NCI-H748 (cell line): ENCODE measurements around the gene VPS4A.
"Not testable (repeated sequence)": the region's sequence is repeated elsewhere in the genome, so short reads cannot be mapped to it uniquely, and the experiment has no call there.

Source experiments
- DNase-seq: peaks from one replicate; lab custom pipeline; 2025; ENCODE audit not compliant: unreplicated experiment; lab: John Stamatoyannopoulos, UW

The VPS4A gene

DNA sequence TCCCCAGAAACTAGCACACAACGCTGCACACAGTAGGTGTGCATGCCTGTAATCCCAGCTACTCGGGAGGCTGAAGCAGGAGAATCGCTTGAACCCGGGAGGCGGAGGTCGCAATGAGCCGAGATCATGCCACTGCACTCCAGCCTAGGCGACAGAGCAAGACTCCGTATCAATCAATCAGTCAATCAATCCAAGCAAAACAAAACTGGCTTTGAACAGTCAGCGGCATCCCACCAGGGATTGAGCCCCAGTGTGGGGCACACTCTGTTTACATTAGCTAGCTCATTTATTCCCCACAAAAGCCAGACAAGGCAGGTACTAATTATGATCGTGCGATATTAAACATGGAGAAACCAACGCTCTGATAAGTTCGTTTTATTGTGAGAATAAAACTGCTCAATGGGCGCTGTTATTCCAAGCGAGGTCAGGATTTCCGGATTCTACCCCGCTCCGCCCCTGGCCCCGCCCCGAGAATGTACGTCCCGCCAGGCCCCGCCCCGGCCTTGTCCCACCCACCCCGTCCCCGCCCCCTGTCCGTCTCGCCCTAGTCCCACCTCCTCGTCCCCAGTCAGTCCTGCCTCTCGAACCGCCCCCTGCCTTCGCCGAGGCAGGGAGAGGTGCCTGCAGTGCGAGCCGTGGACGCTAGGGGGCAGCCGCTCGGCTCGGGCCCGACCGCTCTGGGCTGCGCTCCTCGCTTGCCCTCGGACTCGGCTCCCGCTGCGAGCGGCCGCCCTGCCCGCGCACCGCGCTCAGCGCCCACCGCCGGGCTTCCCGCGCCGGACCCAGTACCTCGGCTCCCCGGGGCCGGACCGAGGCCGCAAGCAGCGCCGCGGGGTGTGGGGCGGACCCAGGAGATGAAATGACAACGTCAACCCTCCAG lies at the start of gene VPS4A:
Gene VPS4A, plus strand, starts transcription at position 698 of the 880 bp plus-strand sequence. Its CDS starts 162 bp downstream, at position 860.
- DNase-seq: peak; percentile 87

DNA sequence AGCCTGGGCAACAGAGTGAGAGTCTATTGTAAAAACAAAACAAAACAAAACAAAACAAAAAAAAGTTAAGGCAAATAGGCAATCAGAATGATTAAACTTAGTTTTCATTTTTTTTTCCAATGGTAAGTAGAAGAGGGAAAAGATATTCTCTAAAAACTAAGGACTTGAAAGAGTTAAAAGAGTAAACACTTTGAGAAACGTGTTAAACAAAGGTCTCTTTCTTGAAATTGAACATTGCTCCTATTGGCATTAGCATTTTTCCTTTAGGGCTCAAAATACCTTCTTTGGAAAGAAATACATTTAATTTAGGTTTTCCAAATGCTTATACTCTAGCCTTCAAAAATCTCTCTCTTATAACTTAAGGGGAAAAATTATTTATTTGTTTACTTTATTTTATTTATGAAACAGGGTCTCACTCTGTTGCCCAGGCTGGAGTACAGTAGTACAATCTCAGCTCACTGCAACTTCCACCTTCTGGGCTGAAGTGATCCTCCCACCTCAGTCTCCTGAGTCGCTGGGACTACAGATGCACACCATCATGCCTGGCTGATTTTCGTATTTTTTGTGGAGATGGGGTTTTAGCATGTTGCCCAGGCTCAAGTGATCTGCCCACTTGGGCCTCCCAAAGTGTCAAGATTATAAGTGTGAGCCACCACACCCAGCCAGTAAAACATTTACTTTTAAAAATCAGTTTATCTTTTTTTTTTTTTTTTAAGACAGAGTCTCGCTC lies 44.7 kb upstream of the VPS4A start:
- no peak for DNase-seq

DNA sequence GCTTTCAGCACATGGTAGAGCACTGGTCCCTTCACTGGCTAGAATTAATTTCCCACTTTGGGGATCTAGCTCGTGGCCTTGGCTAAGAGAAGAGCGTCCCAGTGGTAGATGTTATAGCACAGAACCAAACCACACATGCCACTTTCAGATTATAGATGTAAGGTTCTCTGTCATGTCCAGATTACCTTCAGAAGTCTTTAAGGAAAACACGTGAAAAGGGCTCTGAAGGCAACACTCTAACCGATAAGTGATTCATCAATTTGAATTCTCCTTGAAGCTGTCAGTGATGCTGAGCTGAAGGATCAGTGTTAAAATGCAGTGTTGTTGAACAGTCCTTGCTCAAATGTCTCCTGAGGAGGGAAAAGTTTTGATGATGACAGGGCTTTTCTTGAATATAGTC lies 43.5 kb upstream of the VPS4A start:
- DNase-seq: no peak

DNA sequence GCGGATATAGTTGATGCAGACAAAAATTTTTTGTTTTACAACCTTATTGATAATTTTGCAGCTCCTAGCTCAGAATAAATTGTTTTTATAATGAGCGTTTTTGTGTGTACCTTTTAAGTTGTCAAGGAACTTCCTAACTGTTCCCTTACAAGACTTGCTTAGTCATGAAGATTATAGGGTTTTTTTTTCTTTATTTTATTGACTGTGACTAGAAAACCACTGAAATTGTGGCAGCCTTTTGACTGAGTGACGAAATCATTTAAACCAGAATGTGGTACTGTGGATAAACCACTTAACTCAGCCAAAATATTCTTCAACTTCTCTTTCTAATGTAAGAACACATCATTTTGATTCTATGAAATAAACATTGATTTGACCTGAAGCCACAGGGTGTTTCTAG lies 40.8 kb upstream of the VPS4A start:
- DNase-seq: no peak

GRCh38 chr16:69270831-69271230 lies 40.3 kb upstream of the VPS4A start:
- no peak for DNase-seq

DNA sequence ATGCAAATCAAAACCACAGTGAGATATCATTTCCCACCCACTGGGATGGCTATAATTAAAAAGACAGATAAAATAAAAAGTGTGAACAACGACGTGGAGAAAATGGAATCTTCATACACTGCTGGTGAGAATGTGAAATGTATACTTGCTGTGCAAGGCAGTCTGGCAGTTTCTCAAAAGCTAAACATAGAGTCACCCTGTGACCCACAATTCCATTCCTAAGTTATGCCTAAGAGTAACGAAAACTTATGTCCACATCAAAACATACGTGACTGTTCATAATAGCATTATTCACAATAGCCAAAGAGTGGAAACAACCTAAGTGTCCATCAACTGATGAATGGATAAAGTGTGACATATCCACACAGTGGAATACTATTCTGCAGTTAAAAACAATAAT lies 38.1 kb upstream of the VPS4A start:
- no peak for DNase-seq

GRCh38 chr16:69274699-69275235 lies 36.4 kb upstream of the VPS4A start:
- DNase-seq: no peak

DNA sequence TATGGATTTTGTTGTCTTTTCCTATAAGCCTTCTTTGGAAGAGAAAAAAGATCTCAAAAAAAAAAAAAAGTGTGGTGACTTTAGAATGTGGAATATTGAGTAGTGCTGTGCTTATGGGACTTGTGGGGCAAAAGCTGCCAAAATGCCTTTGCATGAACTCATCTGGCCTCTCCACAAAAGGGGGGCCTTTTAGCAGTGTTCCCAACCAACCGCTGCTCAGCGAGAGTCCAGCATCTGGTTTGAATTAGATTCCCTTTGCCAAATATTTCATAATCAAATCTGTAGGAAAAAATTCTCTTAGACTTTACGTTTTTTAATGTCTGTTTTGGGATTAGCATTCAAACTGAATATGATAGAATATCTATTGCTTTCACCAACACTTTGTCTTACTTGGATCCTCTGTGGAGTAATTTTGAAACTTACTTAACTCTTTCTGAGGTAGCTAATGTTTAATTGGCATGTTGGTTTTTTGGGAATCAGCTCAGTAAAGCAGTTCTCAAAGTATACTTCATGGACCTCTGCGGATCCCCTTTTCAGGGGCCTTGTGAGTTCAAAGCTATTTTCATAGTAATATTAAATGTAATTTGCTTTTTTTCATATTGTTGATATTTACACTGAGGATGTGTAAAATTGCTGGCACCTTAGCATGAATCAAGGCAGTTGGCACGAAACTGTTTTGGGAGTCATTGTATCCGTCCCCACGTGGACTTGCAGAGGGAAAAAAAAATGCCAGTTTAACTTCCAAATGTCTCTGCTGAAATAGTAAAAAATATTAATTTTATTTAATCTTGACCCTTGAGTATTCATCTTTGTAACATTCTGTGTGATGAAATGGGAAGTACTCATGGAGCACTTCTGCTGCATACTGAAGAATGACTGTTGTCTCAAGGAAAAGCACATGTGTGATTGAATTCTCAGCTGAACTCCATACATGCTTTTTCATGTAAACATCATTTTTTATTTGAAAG lies 34.7 kb upstream of the VPS4A start:
- no peak for DNase-seq

DNA sequence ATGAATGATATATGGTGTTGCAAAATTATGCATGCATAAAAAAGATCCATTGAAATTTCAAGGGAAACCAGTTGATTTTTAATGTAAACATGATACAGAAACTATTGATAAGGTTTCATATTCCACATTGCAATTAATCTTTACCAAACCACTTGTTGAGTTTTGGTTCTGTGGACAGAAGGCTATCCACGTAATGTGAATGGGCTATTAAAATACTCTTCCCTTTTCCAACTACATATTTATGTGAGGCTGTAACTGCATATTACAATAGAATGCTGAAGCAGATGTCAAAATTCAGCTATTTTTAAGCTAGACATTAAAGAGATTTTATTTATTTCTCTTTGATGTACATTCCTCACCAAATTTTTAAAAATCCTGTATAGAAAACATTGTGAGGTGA lies 33.7 kb upstream of the VPS4A start:
- no peak for DNase-seq

DNA sequence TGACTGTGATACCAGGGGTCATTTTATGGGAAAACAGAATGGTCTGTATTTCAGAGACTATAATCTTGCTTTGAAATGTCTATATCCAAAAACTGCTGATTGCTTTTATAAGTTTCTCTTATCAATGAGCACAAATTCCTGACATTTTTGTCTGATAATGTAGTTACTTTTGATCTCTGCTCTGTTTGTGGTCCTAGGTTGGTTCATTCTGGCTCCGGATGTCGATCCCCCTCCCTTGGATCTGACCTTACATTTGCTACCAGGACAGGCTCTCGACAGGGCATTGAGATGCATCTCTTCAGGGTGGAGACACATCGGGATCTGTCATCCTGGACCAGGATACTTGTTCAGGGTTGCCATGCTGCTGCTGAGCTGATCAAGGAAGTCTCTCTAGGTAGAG lies 27.3 kb upstream of the VPS4A start:
- no peak for DNase-seq

- DNase-seq: no peak
Observed at GRCh38 chr16:69285240-69285639, 25.9 kb upstream of the VPS4A start.

- DNase-seq: peak; percentile 34
Observed at GRCh38 chr16:69286941-69287713, 24.0 kb upstream of the VPS4A start.

DNA sequence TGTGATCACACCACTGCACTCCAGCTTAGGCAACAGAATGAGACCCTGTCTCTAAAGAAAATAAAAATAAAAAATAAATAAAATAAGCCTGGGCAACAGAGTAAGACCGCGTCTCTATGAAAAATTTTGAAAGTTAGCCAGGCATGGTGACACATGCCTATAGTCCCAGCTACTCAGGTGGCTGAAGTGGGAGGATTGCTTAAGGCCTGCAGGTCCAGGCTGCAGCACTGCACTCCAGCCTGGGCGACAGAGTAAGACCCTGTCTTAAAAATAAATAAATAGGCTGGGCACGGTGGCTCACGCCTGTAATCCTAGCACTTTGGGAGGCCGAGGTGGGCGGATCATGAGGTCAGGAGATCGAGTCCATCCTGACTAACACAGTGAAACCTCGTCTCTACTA lies 19.5 kb upstream of the VPS4A start:
- DNase-seq: not testable (repeated sequence)

DNA sequence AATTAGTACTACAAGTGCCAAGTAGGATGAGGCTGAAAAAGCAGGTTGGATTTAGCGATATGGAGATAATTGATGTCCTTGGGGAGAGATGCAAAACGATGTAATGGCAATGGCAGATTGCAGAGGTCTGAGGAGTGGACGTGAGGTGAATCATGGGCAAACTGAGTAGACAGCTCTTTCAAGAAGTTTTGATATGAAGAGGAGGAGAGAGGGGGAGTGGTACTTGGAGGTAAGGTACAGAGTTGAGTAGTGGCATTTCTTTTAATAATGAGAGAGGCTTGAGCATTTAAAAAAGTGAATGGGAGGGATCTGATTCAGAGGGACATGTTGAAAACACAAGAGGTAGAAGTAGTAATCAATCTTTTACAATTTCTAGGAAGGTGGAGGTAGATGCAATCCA lies 17.7 kb upstream of the VPS4A start:
- no peak for DNase-seq

DNA sequence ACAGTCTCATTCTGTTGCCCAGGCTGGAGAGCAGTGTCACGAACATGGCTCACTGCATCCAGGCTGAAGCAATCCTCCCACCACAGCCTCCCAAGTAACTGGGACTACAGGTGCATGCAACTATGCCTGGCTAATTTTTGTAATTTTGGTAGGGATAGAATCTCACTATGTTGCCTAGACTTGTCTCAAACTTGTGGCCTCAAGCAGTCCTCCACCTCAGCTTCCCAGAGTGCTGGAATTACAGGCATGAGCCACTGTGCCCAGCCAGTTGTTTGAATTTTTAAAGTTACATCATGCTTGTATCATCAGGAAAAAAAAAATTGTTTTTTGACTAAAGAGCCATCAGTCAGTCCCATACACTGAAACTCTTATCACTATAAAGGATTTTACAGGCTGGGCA lies 17.1 kb upstream of the VPS4A start:
- no peak for DNase-seq

- DNase-seq: not testable (repeated sequence)
Observed at GRCh38 chr16:69296771-69297170, 14.4 kb upstream of the VPS4A start.

- DNase-seq: no peak
Observed at GRCh38 chr16:69298261-69298660, 12.9 kb upstream of the VPS4A start.

DNA sequence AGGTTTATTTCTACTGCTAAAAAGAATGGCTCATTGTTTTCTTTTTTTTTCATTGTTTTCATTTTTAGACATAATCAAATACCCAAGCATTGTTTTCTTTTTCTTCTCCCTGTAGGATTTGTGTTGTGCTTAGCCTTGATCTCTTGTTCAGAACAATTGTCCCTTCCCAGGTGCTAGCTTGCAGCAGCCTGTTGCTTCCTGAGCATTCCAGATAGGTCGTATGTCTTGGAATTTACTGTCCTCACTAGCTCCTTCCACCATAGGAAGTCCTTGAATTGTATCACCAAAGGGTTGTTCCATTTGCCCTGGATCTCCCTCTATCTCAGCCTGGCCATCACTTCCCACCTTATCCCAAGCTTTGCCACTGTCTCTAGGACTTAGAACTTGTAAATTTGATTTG lies 10.0 kb upstream of the VPS4A start:
- no peak for DNase-seq

GRCh38 chr16:69301861-69302260 lies 9.3 kb upstream of the VPS4A start:
- no peak for DNase-seq

DNA sequence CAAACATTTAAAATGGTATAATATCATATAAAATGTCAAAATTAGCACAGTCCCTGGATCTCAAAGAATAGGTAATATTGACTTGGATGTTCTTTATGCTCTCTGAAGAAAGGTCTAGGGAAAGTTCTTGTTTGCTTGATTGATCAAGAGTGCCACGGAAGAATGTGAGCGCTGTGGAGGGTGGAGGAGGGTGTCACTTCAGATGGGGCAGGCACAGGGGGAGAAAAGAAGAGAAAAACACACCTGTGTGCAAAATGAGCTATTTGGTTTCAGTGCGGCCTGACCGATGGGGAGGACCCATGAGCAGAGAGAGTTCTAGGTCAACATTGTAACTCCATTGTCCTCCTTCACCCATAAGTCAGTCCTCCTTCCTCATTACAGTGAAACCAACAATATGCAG lies 8.8 kb upstream of the VPS4A start:
- DNase-seq: no peak
